Type B pancreatic cell (in vitro differentiated cells): ENCODE measurements around the gene SERPINA4. TPM values are rescaled to one million over a fixed set of nuclear protein-coding genes. Genes with fewer than 3 reads are reported as not detected.
A peak's percentile ranks its signal among the peaks of the same experiment; 100 is the strongest.

Experiments used
- DNase-seq: peaks from one replicate; pipeline ENCODE4 v3.0.0; 2021; ENCODE audit warnings: mixed read lengths; ENCODE audit not compliant: unreplicated experiment; ENCODE audit errors: extremely low spot score
- H3K27ac Mint-ChIP-seq: 2 replicates; pipeline ENCODE4 v1.8.0; 2021; ENCODE audit warnings: mild to moderate bottlenecking, mixed read lengths
- H3K27me3 Mint-ChIP-seq: 2 replicates; pipeline ENCODE4 v1.8.0; 2021; ENCODE audit warnings: mixed read lengths
- H3K36me3 Mint-ChIP-seq: 2 replicates; pipeline ENCODE4 v1.8.0; 2021; ENCODE audit warnings: mixed read lengths
- H3K4me1 Mint-ChIP-seq: one replicate; pipeline ENCODE4 v1.8.0; 2021; ENCODE audit warnings: mixed read lengths; ENCODE audit not compliant: unreplicated experiment
- H3K4me3 Mint-ChIP-seq: 2 replicates; pipeline ENCODE4 v1.8.0; 2021; ENCODE audit warnings: mild to moderate bottlenecking, mixed read lengths
- H3K9me3 Mint-ChIP-seq: 2 replicates; pipeline ENCODE4 v1.8.0; 2021; ENCODE audit warnings: mixed read lengths
- total RNA-seq: library from RNA; stranded (reverse); gene quantifications from 2 replicates; pipeline ENCODE4 v1.2.1, GENCODE V29; 2021; ENCODE audit warnings: low replicate concordance
- TF ChIP-seq, protein P1 (sequence below): fragments of 200-600 bp; sonication (generic); conservative IDR thresholded peaks from 2 replicates; pipeline ENCODE4 v1.5.0; 2021; ENCODE audit warnings: antibody characterized with exemption, mild to moderate bottlenecking

The SERPINA4 gene
- total RNA-seq, 1 donor from 2014 or later, result 1.4 TPM

DNA sequence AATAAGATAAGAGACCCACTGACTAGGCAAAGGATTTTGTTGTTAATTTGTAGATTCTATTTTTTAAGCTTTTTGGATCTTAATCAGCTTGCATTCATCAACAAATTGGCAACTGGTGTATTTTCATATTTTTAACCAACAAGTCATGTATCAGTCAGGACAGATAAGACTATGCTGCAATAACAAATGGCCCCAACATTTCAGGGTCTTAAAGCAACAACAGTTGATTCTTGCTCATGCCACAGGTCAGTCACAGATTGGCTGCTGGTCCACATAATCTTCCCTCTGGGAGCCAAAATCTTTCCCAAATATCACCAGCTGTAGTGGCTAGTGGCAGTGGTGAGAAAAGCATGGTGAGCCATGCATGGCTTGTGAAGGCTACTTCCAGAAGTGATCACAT lies 30.1 kb upstream of the SERPINA4 start:
- TF ChIP-seq, protein P1, sequence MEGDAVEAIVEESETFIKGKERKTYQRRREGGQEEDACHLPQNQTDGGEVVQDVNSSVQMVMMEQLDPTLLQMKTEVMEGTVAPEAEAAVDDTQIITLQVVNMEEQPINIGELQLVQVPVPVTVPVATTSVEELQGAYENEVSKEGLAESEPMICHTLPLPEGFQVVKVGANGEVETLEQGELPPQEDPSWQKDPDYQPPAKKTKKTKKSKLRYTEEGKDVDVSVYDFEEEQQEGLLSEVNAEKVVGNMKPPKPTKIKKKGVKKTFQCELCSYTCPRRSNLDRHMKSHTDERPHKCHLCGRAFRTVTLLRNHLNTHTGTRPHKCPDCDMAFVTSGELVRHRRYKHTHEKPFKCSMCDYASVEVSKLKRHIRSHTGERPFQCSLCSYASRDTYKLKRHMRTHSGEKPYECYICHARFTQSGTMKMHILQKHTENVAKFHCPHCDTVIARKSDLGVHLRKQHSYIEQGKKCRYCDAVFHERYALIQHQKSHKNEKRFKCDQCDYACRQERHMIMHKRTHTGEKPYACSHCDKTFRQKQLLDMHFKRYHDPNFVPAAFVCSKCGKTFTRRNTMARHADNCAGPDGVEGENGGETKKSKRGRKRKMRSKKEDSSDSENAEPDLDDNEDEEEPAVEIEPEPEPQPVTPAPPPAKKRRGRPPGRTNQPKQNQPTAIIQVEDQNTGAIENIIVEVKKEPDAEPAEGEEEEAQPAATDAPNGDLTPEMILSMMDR, result no peak
- H3K9me3 Mint-ChIP-seq, result peaks cover 3% of the 10 kb centered on the region
- no peaks in the 10 kb centered on the region for H3K4me1 Mint-ChIP-seq
- no peaks in the 10 kb centered on the region for H3K36me3 Mint-ChIP-seq
- H3K27me3 Mint-ChIP-seq, result peaks cover 17% of the 10 kb centered on the region
- DNase-seq, result no peak
- H3K4me3 Mint-ChIP-seq, result no peak overlapping the region
- H3K27ac Mint-ChIP-seq, result no peak overlapping the region

DNA sequence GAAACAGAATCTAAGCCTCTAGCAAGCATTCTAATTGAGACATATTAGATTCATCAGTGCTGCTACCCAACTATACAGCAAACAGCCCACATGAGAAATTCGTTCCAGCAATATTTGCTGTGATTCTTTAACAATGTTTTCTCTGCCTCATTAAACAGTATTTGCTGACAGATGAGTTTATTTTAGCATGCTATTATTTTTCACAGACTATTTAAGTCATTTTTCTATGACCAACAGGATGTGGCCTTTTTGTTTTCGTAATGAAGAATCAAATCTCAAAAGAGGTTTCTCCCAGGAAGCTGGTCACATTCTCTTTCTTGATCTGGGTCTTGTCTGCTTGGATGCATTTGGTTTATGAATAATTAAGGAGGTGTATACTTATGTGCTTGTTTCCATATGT lies 28.8 kb upstream of the SERPINA4 start:
- no peak overlapping the region for H3K4me3 Mint-ChIP-seq
- DNase-seq, result no peak
- H3K4me1 Mint-ChIP-seq, result no peaks in the 10 kb centered on the region
- no peaks in the 10 kb centered on the region for H3K36me3 Mint-ChIP-seq
- peaks cover 14% of the 10 kb centered on the region for H3K27me3 Mint-ChIP-seq
- no peaks in the 10 kb centered on the region for H3K9me3 Mint-ChIP-seq
- TF ChIP-seq, protein P1, result no peak
- H3K27ac Mint-ChIP-seq, result no peak overlapping the region

DNA sequence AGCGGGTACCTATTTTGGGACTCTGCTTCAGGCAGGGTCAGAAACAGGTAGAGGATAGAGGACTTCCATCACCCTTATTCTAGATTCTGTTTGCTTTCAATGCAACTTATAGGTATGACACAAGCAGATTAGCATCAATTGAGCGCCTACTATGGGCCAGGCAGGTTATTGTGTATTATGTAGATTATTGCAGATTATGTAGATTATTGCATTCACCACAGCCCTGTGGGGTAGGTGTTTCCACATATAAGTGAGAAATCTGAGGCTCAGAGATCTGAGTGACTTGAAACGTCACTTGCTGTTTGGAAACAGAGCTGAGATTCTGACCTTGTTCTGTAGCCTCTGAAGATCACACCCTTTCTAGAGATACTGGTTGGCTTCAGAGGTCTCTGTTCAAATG lies 25.7 kb upstream of the SERPINA4 start:
- Mint-ChIP-seq H3K9me3 (no peaks in the 10 kb centered on the region), H3K27ac (no peak overlapping the region), H3K36me3 (no peaks in the 10 kb centered on the region), H3K4me3 (no peak overlapping the region), H3K4me1 (no peaks in the 10 kb centered on the region), H3K27me3 (peaks cover 21% of the 10 kb centered on the region)
- TF ChIP-seq, protein P1, result no peak
- DNase-seq, result no peak

DNA sequence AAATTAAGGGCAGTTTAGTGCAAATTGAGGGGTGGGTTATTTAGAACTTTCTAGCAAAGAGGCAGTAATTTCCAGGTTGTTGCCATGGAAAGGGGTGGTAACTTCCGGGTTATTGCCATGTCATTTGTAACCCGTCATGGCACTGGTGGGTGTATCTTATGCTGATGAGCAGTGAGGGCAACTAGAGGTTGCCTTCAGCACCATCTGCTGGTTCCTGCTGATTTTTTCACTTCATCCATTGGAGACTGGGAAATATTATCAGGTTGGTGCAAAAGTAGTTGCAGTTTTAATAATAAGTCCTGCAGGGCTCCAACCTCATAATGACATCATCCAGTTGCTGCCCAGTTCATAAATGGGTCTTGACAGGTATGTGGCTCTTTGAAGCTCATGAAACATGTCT lies 24.4 kb upstream of the SERPINA4 start:
- DNase-seq, result no peak
- no peaks in the 10 kb centered on the region for H3K9me3 Mint-ChIP-seq
- H3K27me3 Mint-ChIP-seq, result peaks cover 22% of the 10 kb centered on the region
- no peaks in the 10 kb centered on the region for H3K36me3 Mint-ChIP-seq
- no peak overlapping the region for H3K4me3 Mint-ChIP-seq
- TF ChIP-seq, protein P1, result peak; percentile 15
- H3K4me1 Mint-ChIP-seq, result peaks cover 4% of the 10 kb centered on the region
- H3K27ac Mint-ChIP-seq, result no peak overlapping the region

DNA sequence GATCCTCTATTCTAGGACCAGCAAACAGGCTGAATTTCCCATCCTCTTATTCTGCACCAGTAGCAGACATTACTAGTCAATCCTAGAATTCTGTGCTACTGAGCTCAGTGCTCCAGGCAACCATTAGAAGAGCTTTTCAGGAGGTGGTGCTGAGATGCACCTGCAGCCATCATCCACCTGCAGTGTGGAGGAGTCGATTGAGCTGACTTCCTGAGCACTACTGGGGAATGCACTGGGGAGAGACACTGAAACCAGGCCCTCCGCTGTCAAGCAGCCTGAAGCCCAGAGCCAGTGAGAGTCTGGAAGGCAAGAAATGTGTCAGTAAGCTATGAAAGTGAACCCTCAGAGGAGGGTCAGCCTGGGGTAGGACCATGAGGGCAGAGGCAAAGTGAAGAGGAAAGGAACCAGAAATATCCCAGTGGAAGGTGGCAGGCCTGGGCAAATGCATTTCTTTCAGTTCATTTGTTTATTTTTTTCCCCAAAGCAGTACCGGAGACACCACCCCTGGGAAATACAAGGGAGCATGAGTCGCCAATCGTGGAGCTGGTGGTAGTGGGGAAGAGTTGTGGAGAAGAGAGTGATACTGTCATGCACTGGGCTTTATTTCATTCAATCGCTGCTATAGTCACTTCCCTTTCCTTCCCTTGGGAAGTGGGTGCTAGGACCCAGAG lies 23.0 kb upstream of the SERPINA4 start:
- Mint-ChIP-seq H3K4me1 (peaks cover 4% of the 10 kb centered on the region), H3K9me3 (no peaks in the 10 kb centered on the region), H3K27me3 (peaks cover 22% of the 10 kb centered on the region), H3K27ac (no peak overlapping the region), H3K36me3 (no peaks in the 10 kb centered on the region), H3K4me3 (no peak overlapping the region)
- TF ChIP-seq, protein P1, result no peak
- DNase-seq, result no peak
